T-helper 1 cell treated with Interleukin-12 subunit alpha and Interleukin-12 subunit beta and Interleukin-4 antibody, amounts not matched to agents 30 ng/mL and 1 ng/mL, for 36 hours (primary cell): ENCODE data around the gene CD300H. TPM values are rescaled to one million over a fixed set of nuclear protein-coding genes. Genes with fewer than 3 reads are reported as not detected.

Source experiments
- total RNA-seq: library from RNA; stranded (reverse); gene quantifications from 2 replicates; pipeline ENCODE4 v1.2.3, GENCODE V29; 2022

CD300H gene
- total RNA-seq, 1 donor from 2014 or later: not detected

Other genes with a start within 250 kb of the CD300H start
- gene KIF19, start 241.3 kb downstream of the CD300H start, total RNA-seq: 0.22 and 0.27 TPM in 2 replicates
- not detected in 2 replicates for gene BTBD17, start 205.6 kb downstream of the CD300H start, total RNA-seq
- gene GPR142, start 200.0 kb downstream of the CD300H start, total RNA-seq: not detected in 2 replicates
- 0.20 and 0.37 TPM in 2 replicates for gene GPRC5C, start 135.4 kb downstream of the CD300H start, total RNA-seq
- 49.6 and 50.3 TPM in 2 replicates for gene CD300A, start 100.9 kb downstream of the CD300H start, total RNA-seq
- not detected in 2 replicates for gene CD300LB, start 36.0 kb downstream of the CD300H start, total RNA-seq
- gene CD300C, start 21.4 kb downstream of the CD300H start, total RNA-seq: 0.80 and 1.3 TPM in 2 replicates
- not detected in 2 replicates for gene CD300LD, start 24.8 kb upstream of the CD300H start, total RNA-seq
- not detected in 2 replicates for gene CD300E, start 56.2 kb upstream of the CD300H start, total RNA-seq
- gene CD300LF, start 145.4 kb upstream of the CD300H start, total RNA-seq: not detected in 2 replicates
- 50.4 and 56.8 TPM in 2 replicates for gene RAB37, start 169.7 kb upstream of the CD300H start, total RNA-seq
- gene NHERF1, start 181.1 kb upstream of the CD300H start, total RNA-seq: 308 TPM in 2 replicates
- 37.4 and 40.9 TPM in 2 replicates for gene NAT9, start 208.8 kb upstream of the CD300H start, total RNA-seq